ENCODE results near the gene MOAP1.
"Not testable (repeated sequence)": the region's sequence is repeated elsewhere in the genome, so short reads cannot be mapped to it uniquely, and the experiment has no call there.

MOAP1 gene

GRCh38 chr14:93184391-93185348, at the start of gene MOAP1, which contains the start of gene LYSET:
MOAP1 (minus strand) TSS chr14:93184897; CDS start chr14:93184242, 655 bp downstream.
LYSET (plus strand) TSS chr14:93185317; CDS start chr14:93185406, 89 bp downstream.
- peak; percentile 86 for DNase-seq

- DNase-seq, result not testable (repeated sequence)
These were observed 48.4 kb upstream of the MOAP1 start for GRCh38 chr14:93233078-93233477.

GRCh38 chr14:93232159-93232558, 47.5 kb upstream of the MOAP1 start:
- no peak for DNase-seq

- no peak for DNase-seq
These were observed 46.7 kb upstream of the MOAP1 start for GRCh38 chr14:93231129-93231979.

- DNase-seq, result no peak
These were observed 45.8 kb upstream of the MOAP1 start for GRCh38 chr14:93230539-93230938.

GRCh38 chr14:93228550-93228949, 43.9 kb upstream of the MOAP1 start:
- DNase-seq, result no peak

GRCh38 chr14:93223565-93223964, 38.9 kb upstream of the MOAP1 start:
- no peak for DNase-seq

- DNase-seq, result no peak
These were observed 35.8 kb upstream of the MOAP1 start for GRCh38 chr14:93220509-93220908.

- peak; percentile 16 for DNase-seq
These were observed 34.5 kb upstream of the MOAP1 start for GRCh38 chr14:93219103-93219726.

GRCh38 chr14:93214598-93214997, 29.9 kb upstream of the MOAP1 start:
- DNase-seq, result no peak

GRCh38 chr14:93212432-93212831, 27.7 kb upstream of the MOAP1 start:
- no peak for DNase-seq

- no peak for DNase-seq
These were observed 23.0 kb upstream of the MOAP1 start for GRCh38 chr14:93207468-93208308.

GRCh38 chr14:93206793-93207467, 22.2 kb upstream of the MOAP1 start, which contains the start of the genes GON7 and UBR7:
GON7 (minus strand) TSS chr14:93207065; CDS start chr14:93207037, 28 bp downstream.
UBR7 (plus strand) TSS chr14:93207256; CDS start chr14:93207292, 36 bp downstream.
- peak; percentile 87 for DNase-seq

- no peak for DNase-seq
These were observed 16.5 kb upstream of the MOAP1 start for GRCh38 chr14:93201155-93201704.

- DNase-seq, result no peak
These were observed 15.9 kb upstream of the MOAP1 start for GRCh38 chr14:93200553-93200952.

- DNase-seq, result no peak
These were observed 14.3 kb upstream of the MOAP1 start for GRCh38 chr14:93199031-93199430.

GRCh38 chr14:93195316-93195999, 10.8 kb upstream of the MOAP1 start:
- DNase-seq, result no peak

GRCh38 chr14:93186956-93187355, 2.3 kb upstream of the MOAP1 start:
- no peak for DNase-seq

- no peak for DNase-seq
These were observed 1.8 kb upstream of the MOAP1 start for GRCh38 chr14:93186466-93186865.

- no peak for DNase-seq
These were observed 638 bp upstream of the MOAP1 start for GRCh38 chr14:93185349-93185720.
